SK-N-SH treated with all-trans-retinoic acid at 6 μM for 48 hours (cell line): Measurements from ENCODE around the gene GLRX5.

Experiments
- ATAC-seq: fragments of 200-7000 bp; cut with Tn5 transposase; 3 replicates; pipeline ENCODE4 v1.9.1; 2020; ENCODE audit warnings: mild to moderate bottlenecking, moderate library complexity
- ARNTL ChIP-seq: fragments of 450-650 bp; formaldehyde crosslinking; IDR thresholded peaks from 2 replicates; pipeline ENCODE4 v1.5.0; 2020; ENCODE audit warnings: low read depth, mild to moderate bottlenecking, moderate library complexity, borderline replicate concordance
- BACH2 ChIP-seq: fragments of 250-450 bp; sonication (Bioruptor Pico); IDR thresholded peaks from 2 replicates; pipeline ENCODE4 v1.9.0; 2021; ENCODE audit warnings: mild to moderate bottlenecking, borderline replicate concordance
- CREB5 ChIP-seq: fragments of 250-450 bp; sonication (Bioruptor Pico); IDR thresholded peaks from 2 replicates; pipeline ENCODE4 v1.5.1; 2020; ENCODE audit warnings: low read depth, mild to moderate bottlenecking, moderate library complexity
- CSDC2 ChIP-seq: fragments of 250-450 bp; sonication (Bioruptor Pico); IDR thresholded peaks from 2 replicates; pipeline ENCODE4 v1.5.0; 2020; ENCODE audit warnings: mild to moderate bottlenecking, moderate library complexity
- ESRRG ChIP-seq: fragments of 250-450 bp; sonication (Bioruptor Pico); IDR thresholded peaks from 2 replicates; pipeline ENCODE4 v1.6.1; 2021; ENCODE audit warnings: mild to moderate bottlenecking
- ISL1 ChIP-seq: fragments of 250-450 bp; sonication (Bioruptor Pico); IDR thresholded peaks from 2 replicates; pipeline ENCODE4 v2.1.2; 2022; ENCODE audit warnings: mild to moderate bottlenecking, moderate library complexity
- OSR1 ChIP-seq: fragments of 250-450 bp; sonication (Bioruptor Pico); IDR thresholded peaks from 2 replicates; pipeline ENCODE4 v1.8.0; 2022; ENCODE audit warnings: moderate library complexity, mild to moderate bottlenecking, inconsistent platforms
- PATZ1 ChIP-seq: fragments of 250-450 bp; sonication (Bioruptor Pico); IDR thresholded peaks from 2 replicates; pipeline ENCODE4 v1.8.0; 2020; ENCODE audit warnings: mild to moderate bottlenecking, moderate library complexity, borderline replicate concordance
- PPARA ChIP-seq: fragments of 250-450 bp; sonication (Bioruptor Pico); IDR thresholded peaks from 2 replicates; pipeline ENCODE4 v1.5.0; 2020; ENCODE audit warnings: mild to moderate bottlenecking, borderline replicate concordance
- RARB ChIP-seq: fragments of 250-450 bp; sonication (Bioruptor Pico); IDR thresholded peaks from 2 replicates; pipeline ENCODE4 v1.8.0; 2021; ENCODE audit warnings: mild to moderate bottlenecking, moderate library complexity
- SNAI2 ChIP-seq: fragments of 250-450 bp; sonication (Bioruptor Pico); IDR thresholded peaks from 2 replicates; pipeline ENCODE4 v1.5.0; 2020; ENCODE audit warnings: mild to moderate bottlenecking, moderate library complexity
- TCF4 ChIP-seq: fragments of 250-450 bp; sonication (Bioruptor Pico); IDR thresholded peaks from 2 replicates; pipeline ENCODE4 v1.8.0; 2021; ENCODE audit warnings: mild to moderate bottlenecking, moderate library complexity, borderline replicate concordance
- TOX ChIP-seq: fragments of 250-450 bp; sonication (Bioruptor Pico); IDR thresholded peaks from 2 replicates; pipeline ENCODE4 v1.8.0; 2021; ENCODE audit warnings: mild to moderate bottlenecking, moderate library complexity, borderline replicate concordance
- ZC3H10 ChIP-seq: fragments of 250-450 bp; sonication (Bioruptor Pico); IDR thresholded peaks from 2 replicates; pipeline ENCODE4 v1.5.1; 2021; ENCODE audit warnings: mild to moderate bottlenecking, moderate library complexity
- ZFP3 ChIP-seq: fragments of 250-450 bp; sonication (Bioruptor Pico); IDR thresholded peaks from 2 replicates; pipeline ENCODE4 v1.5.0; 2020; ENCODE audit warnings: mild to moderate bottlenecking, moderate library complexity
- ZFP30 ChIP-seq: fragments of 450-650 bp; formaldehyde crosslinking; IDR thresholded peaks from 2 replicates; pipeline ENCODE4 v1.5.0; 2022; ENCODE audit warnings: mild to moderate bottlenecking, moderate library complexity
- ZNF565 ChIP-seq: fragments of 450-650 bp; formaldehyde crosslinking; conservative IDR thresholded peaks from 2 replicates; pipeline ENCODE4 v1.5.0; 2020; ENCODE audit warnings: low read depth, mild to moderate bottlenecking, moderate library complexity
- ZNF70 ChIP-seq: fragments of 450-650 bp; formaldehyde crosslinking; IDR thresholded peaks from 2 replicates; pipeline ENCODE4 v1.5.0; 2020; ENCODE audit warnings: mild to moderate bottlenecking, moderate library complexity
- ZNF8 ChIP-seq: fragments of 450-650 bp; formaldehyde crosslinking; IDR thresholded peaks from 2 replicates; pipeline ENCODE4 v1.5.0; 2020; ENCODE audit warnings: mild to moderate bottlenecking, moderate library complexity
- TF ChIP-seq, protein P1 (sequence below): fragments of 250-450 bp; sonication (Bioruptor Pico); IDR thresholded peaks from 2 replicates; pipeline ENCODE4 v1.5.0; 2020; ENCODE audit warnings: mild to moderate bottlenecking, moderate library complexity
- TF ChIP-seq, protein P2 (sequence below): fragments of 250-450 bp; sonication (Bioruptor Pico); IDR thresholded peaks from 2 replicates; pipeline ENCODE4 v1.5.1; 2021; ENCODE audit warnings: mild to moderate bottlenecking, moderate library complexity
- TF ChIP-seq, protein P3 (sequence below): fragments of 250-450 bp; sonication (Bioruptor Pico); IDR thresholded peaks from 2 replicates; pipeline ENCODE4 v1.8.0; 2021; ENCODE audit warnings: low read depth, mild to moderate bottlenecking, moderate library complexity, borderline replicate concordance

Gene GLRX5

DNA sequence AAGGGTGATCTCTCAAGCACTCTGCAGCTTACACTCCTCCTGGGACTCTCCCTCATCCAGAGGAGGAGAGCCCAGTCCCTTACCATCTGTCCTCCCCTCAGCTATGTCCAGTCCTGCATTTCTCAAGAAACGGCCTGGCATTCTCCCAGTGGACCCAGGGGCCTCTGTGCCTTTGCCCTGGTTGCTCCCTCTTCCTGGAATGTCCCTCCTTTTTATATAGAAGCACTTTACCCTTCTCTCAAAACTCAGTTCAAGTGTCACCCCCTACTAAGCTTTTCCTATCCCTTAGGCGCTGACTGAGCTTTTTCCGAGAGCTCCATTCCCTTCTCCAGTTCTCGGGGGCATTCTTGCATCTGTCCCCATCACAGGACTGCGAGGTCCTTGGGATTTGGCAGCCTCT, 8.9 kb upstream of the GLRX5 start:
- TF ChIP-seq, protein P1, sequence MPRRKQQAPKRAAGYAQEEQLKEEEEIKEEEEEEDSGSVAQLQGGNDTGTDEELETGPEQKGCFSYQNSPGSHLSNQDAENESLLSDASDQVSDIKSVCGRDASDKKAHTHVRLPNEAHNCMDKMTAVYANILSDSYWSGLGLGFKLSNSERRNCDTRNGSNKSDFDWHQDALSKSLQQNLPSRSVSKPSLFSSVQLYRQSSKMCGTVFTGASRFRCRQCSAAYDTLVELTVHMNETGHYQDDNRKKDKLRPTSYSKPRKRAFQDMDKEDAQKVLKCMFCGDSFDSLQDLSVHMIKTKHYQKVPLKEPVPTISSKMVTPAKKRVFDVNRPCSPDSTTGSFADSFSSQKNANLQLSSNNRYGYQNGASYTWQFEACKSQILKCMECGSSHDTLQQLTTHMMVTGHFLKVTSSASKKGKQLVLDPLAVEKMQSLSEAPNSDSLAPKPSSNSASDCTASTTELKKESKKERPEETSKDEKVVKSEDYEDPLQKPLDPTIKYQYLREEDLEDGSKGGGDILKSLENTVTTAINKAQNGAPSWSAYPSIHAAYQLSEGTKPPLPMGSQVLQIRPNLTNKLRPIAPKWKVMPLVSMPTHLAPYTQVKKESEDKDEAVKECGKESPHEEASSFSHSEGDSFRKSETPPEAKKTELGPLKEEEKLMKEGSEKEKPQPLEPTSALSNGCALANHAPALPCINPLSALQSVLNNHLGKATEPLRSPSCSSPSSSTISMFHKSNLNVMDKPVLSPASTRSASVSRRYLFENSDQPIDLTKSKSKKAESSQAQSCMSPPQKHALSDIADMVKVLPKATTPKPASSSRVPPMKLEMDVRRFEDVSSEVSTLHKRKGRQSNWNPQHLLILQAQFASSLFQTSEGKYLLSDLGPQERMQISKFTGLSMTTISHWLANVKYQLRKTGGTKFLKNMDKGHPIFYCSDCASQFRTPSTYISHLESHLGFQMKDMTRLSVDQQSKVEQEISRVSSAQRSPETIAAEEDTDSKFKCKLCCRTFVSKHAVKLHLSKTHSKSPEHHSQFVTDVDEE (CRISPR knock-in tag) = no peak
- TF ChIP-seq SNAI2 (CRISPR knock-in tag) (no peak), ZC3H10 (no peak), ZNF8 (no peak), ZNF565 (CRISPR knock-in tag) (no peak), CREB5 (CRISPR knock-in tag) (no peak), BACH2 (CRISPR knock-in tag) (no peak), ZFP3 (CRISPR knock-in tag) (no peak), RARB (CRISPR knock-in tag) (no peak), TOX (CRISPR knock-in tag) (no peak), OSR1 (no peak), PPARA (CRISPR knock-in tag) (no peak), PATZ1 (no peak), TCF4 (CRISPR knock-in tag) (no peak), CSDC2 (CRISPR knock-in tag) (no peak), ZFP30 (CRISPR knock-in tag) (no peak), ISL1 (CRISPR knock-in tag) (no peak), ARNTL (no peak), ESRRG (no peak)
- TF ChIP-seq, protein P2, sequence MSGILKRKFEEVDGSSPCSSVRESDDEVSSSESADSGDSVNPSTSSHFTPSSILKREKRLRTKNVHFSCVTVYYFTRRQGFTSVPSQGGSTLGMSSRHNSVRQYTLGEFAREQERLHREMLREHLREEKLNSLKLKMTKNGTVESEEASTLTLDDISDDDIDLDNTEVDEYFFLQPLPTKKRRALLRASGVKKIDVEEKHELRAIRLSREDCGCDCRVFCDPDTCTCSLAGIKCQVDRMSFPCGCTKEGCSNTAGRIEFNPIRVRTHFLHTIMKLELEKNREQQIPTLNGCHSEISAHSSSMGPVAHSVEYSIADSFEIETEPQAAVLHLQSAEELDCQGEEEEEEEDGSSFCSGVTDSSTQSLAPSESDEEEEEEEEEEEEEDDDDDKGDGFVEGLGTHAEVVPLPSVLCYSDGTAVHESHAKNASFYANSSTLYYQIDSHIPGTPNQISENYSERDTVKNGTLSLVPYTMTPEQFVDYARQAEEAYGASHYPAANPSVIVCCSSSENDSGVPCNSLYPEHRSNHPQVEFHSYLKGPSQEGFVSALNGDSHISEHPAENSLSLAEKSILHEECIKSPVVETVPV (CRISPR knock-in tag) = no peak
- no peak for ATAC-seq

GRCh38 chr14:95526483-95527386, 8.1 kb upstream of the GLRX5 start:
- no peak; the same call in 2 of the 3 replicates for ATAC-seq
- no peak for TF ChIP-seq CSDC2 (CRISPR knock-in tag)
- no peak for TF ChIP-seq OSR1
- no peak for TF ChIP-seq ZNF70
- TF ChIP-seq, protein P3, sequence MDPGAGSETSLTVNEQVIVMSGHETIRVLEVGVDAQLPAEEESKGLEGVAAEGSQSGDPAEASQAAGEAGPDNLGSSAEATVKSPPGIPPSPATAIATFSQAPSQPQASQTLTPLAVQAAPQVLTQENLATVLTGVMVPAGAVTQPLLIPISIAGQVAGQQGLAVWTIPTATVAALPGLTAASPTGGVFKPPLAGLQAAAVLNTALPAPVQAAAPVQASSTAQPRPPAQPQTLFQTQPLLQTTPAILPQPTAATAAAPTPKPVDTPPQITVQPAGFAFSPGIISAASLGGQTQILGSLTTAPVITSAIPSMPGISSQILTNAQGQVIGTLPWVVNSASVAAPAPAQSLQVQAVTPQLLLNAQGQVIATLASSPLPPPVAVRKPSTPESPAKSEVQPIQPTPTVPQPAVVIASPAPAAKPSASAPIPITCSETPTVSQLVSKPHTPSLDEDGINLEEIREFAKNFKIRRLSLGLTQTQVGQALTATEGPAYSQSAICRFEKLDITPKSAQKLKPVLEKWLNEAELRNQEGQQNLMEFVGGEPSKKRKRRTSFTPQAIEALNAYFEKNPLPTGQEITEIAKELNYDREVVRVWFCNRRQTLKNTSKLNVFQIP (CRISPR knock-in tag) = no peak
- TF ChIP-seq ISL1 (CRISPR knock-in tag) = no peak
- no peak for TF ChIP-seq ESRRG
- no peak for TF ChIP-seq PPARA (CRISPR knock-in tag)
- no peak for TF ChIP-seq ZFP30 (CRISPR knock-in tag)
- TF ChIP-seq BACH2 (CRISPR knock-in tag) = no peak
- TF ChIP-seq ZNF8 = no peak
